AG04450 (cell line): ENCODE measurements around the gene ADAT1. TPM values are rescaled to one million over a fixed set of nuclear protein-coding genes. Genes with fewer than 3 reads are reported as not detected.

ENCODE experiments used
- CTCF ChIA-PET: fragments of 300-600, 350-600 bp; formaldehyde crosslinking; extraction: SDS; loops from one replicate; lab custom pipeline; 2022; ENCODE audit warnings: antibody characterized with exemption, inconsistent platforms; lab: Charles Lee
- POLR2A ChIA-PET: fragments of 350-600 bp; formaldehyde crosslinking; extraction: SDS; loops from one replicate; lab custom pipeline; 2021; ENCODE audit warnings: antibody characterized with exemption, inconsistent platforms; lab: Yijun Ruan, JAX
- DNase-seq: peaks from one replicate; pipeline ENCODE4 v3.0.0-alpha.2; 2011; ENCODE audit warnings: low read depth, low spot score
- H3K27ac ChIP-seq: one replicate; pipeline ENCODE4 v1.5.1; 2012; ENCODE audit warnings: low read depth, low read length, control low read depth
- H3K27me3 ChIP-seq: one replicate; pipeline ENCODE4 v1.6.0; 2012; ENCODE audit warnings: low read length; ENCODE audit not compliant: control insufficient read depth, insufficient read depth
- H3K4me3 ChIP-seq: 2 replicates; pipeline ENCODE4 v1.5.1; 2011; ENCODE audit warnings: mild to moderate bottlenecking, low read depth, low read length, control low read depth
- H3K9me3 ChIP-seq: 2 replicates; pipeline ENCODE4 v1.5.1; 2012; ENCODE audit warnings: low read length; ENCODE audit not compliant: control insufficient read depth, insufficient read depth
- CTCF ChIP-seq: IDR thresholded peaks from 2 replicates; pipeline ENCODE4 v1.5.1; 2011; ENCODE audit warnings: low read depth, low read length, control low read depth, inconsistent platforms
- polyA plus RNA-seq: library from polyadenylated mRNA; depleted of rRNA; stranded (reverse); fragments of >200 nt; gene quantifications from 2 replicates; pipeline ENCODE4 v1.2.3, GENCODE V29; 2011

The ADAT1 gene
- polyA plus RNA-seq, 1 experiment: 32.5 TPM

- Histone ChIP-seq H3K9me3 (no peaks in the 10 kb centered on the region), H3K27ac (peak overlapping the region; percentile 58), H3K27me3 (no peaks in the 10 kb centered on the region), H3K4me3 (no peak overlapping the region)
- ChIA-PET CTCF (interaction anchor here (0.8 to 2.7 kb wide), 14 partner anchors 12 to 392 kb away, joined by 3 to 22 read pairs (median 3); partner anchors contain the start of genes GABARAPL2 and TMEM170A), POLR2A (interaction anchor here (0.5 to 1.1 kb wide), 4 partner anchors 9 to 393 kb away, joined by 3 to 7 read pairs (median 3); no protein-coding TSS in a partner anchor)
- no peak for DNase-seq
- peak; percentile 40 for TF ChIP-seq CTCF
Measured at GRCh38 chr16:75590920-75591843, 31.9 kb downstream of the ADAT1 start.

GRCh38 chr16:75589306-75589705, 33.8 kb downstream of the ADAT1 start:
- H3K9me3 ChIP-seq: no peaks in the 10 kb centered on the region
- POLR2A ChIA-PET: no interaction called here

GRCh38 chr16:75588716-75589115, 34.4 kb downstream of the ADAT1 start:
- no peak for TF ChIP-seq CTCF
- no peak overlapping the region for H3K4me3 ChIP-seq
- no peak for DNase-seq
- H3K9me3 ChIP-seq: no peaks in the 10 kb centered on the region
- no peak overlapping the region for H3K27ac ChIP-seq
- ChIA-PET CTCF (interaction anchor here (0.5 to 1.5 kb wide), 5 partner anchors 10 to 184 kb away, joined by 3 to 11 read pairs (median 3); no protein-coding TSS in a partner anchor), POLR2A (no interaction called here)
- H3K27me3 ChIP-seq: no peaks in the 10 kb centered on the region

More at GRCh38 chr16:75589306-75589705, 33.8 kb downstream of the ADAT1 start:
- H3K4me3 ChIP-seq: no peak overlapping the region
- TF ChIP-seq CTCF: no peak
- CTCF ChIA-PET: interaction anchor here (1.1 to 1.5 kb wide), 2 partner anchors 10 to 72 kb away, joined by 3 to 11 read pairs; no protein-coding TSS in a partner anchor
- no peaks in the 10 kb centered on the region for H3K27me3 ChIP-seq
- DNase-seq: no peak
- no peak overlapping the region for H3K27ac ChIP-seq

GRCh38 chr16:75584108-75584507, 39.0 kb downstream of the ADAT1 start:
- CTCF ChIA-PET: interaction anchor here (1.3 kb wide), 1 partner anchor 119 kb away, joined by 3 read pairs; no protein-coding TSS in a partner anchor
- POLR2A ChIA-PET: no interaction called here
- TF ChIP-seq CTCF: no peak

More at GRCh38 chr16:75584108-75584507, 39.0 kb downstream of the ADAT1 start:
- no peak for DNase-seq
- no peaks in the 10 kb centered on the region for H3K9me3 ChIP-seq
- no peaks in the 10 kb centered on the region for H3K27me3 ChIP-seq
- H3K27ac ChIP-seq: no peak overlapping the region
- no peak overlapping the region for H3K4me3 ChIP-seq
